ENCODE data around the gene CSPG4.

- TF ChIP-seq FOXK2 (IDR thresholded peaks at IDR 0.05) (no peak), TARDBP (IDR thresholded peaks at IDR 0.05) (no peak), FOXM1 (IDR thresholded peaks at IDR 0.05; ENCODE audit: borderline replicate concordance) (no peak), BHLHE40 (IDR thresholded peaks at IDR 0.05; ENCODE audit: borderline replicate concordance) (no peak), SUZ12 (IDR thresholded peaks at IDR 0.05) (no peak)
These were observed 59.2 kb downstream of the CSPG4 start for GRCh38 chr15:75653347-75653913.

Data from HEK293T (cell line).